NOMO-1 (cell line): ENCODE measurements around the gene NFIC.
A peak's percentile ranks its signal among the peaks of the same experiment; 100 is the strongest.

ENCODE experiments used
- DNase-seq, 2 experiments: peaks; one replicate each; lab custom pipeline; 2025; ENCODE audit not compliant: unreplicated experiment in 2 of 2; lab: John Stamatoyannopoulos, UW

Gene NFIC

DNA sequence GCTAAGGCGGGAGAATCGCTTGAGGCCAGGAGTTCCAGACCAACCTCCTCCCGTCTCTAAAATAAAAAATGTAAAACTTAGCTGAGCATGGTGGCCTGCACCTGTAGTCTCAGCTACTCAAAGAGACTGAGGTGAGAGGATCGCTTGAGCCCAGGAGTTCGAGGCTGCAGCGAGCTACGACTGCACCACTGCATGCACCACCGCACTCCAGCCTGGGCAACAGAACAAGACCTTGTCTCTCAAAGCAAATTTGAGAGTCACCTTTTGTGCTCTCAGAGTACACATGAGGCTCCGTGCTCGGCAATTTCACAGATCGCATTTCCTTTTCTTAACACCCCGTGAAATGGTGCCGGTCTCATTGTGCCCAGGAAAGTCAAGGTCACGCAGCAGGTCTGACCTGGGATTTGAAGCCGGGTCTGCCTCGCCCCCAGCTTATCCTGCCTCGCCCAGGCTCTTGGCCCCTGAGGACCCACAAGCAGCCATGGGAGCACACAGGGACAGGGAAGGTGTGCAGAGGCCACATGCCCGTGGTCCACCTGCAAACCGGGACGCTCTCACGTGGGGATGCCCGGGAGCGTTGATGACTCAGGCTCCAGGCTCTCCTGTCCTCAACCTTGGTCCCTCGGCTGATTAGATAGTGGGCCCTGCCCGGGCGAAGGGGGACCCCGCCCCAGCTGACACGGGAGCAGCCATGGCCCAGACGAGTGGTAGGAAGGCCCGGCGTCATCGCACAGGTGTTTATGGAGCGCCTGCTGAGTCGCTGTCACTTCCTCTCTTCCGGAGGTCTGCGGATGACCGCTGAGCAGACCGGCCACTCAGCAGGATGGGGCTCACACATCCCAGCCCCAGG lies 115.1 kb downstream of the NFIC start:
- DNase-seq: no peak

DNA sequence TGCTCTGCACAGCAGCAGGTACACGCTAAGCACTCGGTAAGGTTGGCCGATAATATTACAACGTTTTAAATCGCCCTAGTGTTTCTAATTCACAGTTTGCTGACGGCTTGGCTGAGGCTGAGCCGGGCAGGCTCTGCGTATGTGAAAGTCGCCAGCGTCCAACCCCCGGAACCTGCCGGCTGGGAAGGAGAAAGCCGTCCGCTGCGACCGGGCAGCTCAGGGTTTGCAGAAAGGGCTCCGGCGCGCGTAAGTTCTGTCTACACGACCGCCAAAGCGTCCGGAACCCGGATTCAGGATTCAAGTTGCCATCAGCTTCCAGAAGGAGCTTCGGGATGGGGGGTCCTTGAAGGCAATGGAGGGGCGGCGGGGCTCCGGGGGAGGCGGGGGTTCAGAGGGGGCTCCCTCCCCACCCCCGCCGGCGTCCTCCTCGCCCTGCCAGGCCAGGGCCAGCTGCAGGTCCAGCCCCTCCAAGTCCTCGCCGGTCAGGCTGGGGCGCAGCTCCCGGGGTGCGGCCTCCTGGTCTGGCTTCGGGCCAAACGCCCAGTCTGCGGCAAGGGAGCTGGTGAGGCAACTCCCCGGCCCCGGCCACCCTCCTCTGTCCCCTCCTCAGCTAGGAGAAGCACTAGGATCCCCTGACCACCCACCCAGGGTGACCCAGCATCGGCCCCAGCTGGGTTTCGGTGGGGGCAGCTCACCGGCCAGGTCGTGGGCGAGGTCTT lies 116.3 kb downstream of the NFIC start:
- no peak for DNase-seq

DNA sequence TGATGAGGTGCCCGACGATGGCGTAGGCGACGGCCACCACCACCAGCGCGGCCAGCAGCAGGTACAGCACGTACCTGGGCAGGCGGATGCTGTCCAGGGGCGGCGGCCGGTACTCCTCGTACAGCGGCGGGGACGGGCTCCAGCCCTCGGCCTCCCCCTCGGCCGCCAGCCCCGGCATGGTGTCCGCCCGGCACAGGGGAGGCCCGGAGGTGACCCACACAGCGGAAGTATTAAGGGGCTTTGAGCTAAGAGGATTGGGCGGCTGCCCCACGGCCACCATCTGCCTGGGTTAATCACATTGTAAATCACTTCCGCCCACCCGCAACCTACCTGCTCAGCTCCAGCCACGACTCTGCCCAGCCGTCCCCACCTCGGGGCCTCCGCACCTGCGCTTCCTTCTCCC lies 116.8 kb downstream of the NFIC start, which contains the start of gene SMIM44:
TSS of gene SMIM44 (minus strand) at position 216 of the 403 bp plus-strand sequence. CDS start at position 178, 38 bp downstream.
- DNase-seq: no peak

DNA sequence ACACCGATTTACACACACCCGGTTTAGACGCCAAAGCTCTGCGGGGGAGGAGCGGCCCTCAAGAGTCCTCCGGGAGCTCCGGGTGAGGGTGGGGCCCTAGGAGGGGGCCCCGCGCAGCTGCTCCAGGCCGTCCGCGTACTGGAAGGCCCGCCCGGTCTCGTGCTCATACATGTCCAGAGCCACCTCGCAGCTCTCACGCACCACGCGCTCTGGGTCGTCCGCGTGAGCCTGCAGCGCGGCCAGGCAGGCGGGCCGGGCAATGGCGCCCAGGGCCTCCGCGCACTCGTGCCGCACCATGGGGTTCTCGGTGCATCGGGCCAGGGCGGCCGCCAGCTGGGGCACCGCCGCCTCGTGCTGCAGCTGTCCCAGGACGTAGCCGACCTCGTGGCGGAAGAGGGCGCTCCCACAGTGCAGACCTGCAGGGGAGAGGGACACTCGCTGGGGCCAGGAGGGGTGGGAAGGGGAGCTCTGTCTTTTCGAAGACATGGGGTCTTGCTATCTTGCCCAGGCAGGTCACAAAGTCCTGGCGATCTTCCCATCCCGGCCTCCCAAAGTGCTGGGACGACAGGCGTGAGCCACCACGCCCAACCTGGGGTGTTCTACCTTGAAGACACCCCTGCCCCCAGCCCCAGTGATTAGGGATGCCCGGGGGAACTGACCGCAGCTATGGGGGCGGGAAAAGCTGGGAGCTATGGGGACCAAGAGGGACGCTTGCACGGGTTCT lies 125.2 kb downstream of the NFIC start:
- no peak for DNase-seq

DNA sequence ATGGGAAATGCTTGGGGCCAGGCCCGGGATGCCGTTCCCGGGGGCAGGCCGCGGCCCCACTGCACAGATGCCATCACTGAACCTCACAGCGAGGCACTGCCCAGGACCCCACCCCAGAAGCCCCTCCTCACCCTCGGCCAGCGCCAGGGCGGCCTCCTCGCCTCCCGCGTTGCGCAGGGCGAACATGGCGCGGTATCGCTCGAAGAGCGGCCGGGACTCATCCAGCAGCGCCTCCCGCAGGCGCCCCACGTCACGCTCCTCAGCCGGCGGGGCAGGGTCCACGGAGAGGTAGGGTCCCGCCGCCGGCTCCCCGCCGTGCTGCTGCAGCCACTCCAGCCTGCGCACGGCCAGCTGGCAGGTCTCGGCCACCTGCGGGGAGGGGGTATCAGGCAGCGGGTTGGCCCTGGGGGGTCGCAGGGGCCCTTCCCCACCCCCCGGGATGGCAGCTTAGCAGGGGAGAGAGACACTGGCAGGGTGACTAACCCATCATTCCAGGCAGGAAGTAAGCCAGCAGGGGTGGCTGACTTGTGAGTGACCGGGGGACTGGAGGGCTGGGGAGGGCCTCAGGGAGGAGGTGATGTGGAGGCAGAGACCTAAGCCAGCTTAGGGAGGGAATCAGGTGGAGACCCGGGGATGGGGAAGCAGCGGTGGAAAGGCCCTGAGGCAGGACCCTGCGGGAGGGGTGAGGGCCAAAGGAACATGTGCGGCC lies 125.9 kb downstream of the NFIC start:
- no peak for DNase-seq

DNA sequence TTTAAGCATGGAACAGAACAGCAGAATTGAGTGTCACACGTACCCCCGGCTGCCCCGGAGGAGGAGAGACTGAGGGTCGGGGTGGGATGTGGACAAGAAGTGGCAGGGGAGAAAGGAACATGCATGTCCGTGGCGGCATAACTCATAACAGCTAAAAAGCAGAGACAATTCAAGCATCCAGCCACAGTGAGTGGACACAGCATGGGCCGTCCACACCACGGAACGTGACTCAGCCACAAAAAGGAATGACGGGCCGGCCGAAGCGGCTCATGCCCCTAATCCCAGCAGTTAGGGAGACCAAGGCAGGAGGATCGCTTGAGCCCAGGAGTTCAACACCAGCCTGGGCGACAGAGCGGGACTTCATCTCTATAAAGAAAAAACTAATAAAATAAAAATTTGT lies 126.5 kb downstream of the NFIC start:
- DNase-seq: no peak

DNA sequence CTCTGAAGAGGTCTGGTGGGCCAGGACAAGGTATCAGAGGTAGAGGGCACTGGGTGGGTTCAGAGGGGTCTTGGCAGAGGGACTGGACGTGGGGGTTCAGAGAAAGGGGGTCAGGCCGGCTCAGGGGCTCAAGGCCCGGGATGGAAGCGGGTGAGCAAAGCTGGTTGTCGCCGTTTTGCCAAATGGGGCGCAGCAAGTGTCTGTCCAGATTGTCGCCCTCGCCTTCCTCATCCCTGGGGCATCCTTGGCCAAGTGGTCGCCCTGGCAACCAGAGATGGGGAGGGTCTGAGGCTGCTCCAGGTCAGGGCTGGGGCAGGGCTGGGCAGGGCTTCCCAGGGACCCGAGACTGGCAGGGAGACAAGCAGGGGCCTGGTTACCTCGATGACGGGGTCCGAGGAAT lies 127.3 kb downstream of the NFIC start:
- no peak for DNase-seq

DNA sequence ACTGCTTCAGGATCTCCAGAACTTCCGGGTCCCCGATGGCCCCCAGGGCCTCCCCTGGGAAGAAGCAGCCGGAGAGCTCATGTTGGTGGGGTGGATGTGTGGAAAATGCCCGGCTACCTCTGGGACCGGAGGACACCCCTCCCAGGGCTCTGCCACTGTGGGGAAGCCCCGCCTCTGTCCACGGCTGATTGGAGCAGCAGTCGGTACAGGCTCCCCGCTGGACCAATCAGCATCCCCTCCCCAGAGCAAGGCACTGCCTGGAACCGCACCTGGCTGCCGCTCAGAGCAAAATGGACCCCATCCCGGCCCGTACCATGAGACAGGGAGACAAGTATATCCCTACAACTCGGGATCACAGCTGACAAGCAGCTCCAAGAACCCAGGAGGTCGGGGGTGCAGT lies 127.7 kb downstream of the NFIC start:
- no peak for DNase-seq

DNA sequence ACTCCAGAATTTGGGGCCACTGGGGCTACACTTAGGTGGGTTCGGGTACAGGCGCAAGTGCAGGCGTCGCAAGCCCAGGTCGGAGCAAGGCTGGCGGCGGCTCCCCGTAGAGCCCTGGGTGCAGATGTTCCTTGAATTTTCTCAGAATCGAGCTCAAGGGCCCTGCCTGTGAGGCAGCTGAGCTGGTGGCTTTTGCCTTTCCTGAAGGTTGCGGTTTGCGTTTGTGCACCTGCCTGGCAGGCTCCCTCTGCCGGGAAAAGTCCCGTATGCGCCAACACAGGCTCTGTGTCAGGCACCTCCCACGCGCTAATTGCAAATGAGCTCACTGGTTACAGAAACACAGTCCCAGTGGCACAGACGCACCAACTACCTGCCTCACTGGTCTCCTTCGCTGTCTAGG lies 128.2 kb downstream of the NFIC start:
- no peak for DNase-seq

DNA sequence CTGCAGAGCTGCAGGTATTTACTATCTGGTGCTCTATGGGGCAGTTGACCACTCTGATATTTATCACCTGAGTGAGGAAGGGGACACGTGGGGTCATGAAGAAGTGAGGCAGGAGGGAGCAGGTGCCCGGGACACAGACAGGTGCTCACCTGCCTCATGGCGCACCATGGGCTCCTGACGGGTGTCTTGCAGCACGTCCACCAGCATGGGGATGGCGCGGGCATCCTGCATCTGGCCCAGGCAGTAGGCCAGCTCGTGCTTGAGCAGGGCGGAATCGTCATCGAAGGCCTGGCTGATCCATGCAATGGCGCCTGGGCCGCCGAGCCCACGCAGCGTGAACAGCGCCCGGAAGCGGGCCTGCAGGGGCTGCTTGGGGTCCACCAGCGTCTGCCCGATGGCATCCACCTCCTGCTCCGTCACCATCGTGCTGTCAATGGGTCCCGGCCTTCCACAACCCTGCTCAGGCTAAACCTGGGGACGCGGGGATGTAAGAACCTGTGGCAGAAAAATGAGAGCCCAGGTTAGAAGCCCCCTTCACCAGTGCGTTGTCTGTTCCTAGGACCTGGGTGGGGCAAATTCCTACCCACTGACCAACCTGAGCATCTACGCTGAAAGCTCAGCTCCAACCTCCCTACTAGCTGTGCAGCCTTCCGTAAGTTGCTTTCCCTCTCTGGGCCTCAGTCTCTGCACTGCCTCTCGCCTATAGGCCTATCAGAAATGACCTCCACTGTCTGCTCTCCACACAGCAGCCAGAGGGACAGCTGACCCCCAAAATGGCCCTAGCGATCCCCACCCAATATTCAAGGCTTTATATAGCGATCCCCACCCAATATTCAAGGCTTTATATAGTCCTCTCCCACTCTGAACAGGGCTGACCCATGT lies 130.2 kb downstream of the NFIC start:
- no peak for DNase-seq

DNA sequence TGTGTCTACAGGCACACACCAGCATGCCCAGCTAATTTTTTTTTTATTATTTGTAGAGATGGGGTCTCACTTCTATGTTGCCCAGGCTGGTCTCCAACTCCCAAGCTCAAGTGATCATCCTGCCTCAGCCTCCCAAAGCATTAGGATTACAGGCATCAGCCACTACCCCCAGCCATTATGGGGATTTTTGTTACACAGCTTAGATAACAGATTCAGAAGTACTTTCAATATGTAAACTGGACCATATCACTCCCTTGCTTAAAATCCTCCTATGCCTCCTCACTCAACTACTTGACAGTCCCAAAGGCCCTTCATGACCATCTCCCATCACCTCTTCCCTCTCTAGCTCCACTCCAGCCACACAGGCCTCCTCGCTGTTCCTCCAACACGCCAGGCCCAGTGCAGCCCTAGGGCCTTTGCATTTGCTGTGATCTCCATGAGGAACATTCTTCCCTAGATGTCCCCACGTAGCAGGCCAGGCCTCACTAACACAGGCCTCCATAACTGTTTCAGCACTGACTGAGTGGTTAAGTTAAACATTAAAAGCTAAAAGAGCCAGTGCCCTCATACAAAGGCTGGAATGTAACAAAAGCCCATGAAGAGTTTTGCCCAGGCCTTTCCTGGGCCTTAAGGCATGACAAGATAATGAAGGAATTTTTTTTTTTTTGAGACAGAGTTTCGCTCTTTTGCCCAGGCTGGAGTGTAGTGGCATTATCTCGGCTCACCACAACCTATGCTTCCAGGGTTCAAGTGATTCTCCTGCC lies 131.6 kb downstream of the NFIC start:
- DNase-seq: no peak

DNA sequence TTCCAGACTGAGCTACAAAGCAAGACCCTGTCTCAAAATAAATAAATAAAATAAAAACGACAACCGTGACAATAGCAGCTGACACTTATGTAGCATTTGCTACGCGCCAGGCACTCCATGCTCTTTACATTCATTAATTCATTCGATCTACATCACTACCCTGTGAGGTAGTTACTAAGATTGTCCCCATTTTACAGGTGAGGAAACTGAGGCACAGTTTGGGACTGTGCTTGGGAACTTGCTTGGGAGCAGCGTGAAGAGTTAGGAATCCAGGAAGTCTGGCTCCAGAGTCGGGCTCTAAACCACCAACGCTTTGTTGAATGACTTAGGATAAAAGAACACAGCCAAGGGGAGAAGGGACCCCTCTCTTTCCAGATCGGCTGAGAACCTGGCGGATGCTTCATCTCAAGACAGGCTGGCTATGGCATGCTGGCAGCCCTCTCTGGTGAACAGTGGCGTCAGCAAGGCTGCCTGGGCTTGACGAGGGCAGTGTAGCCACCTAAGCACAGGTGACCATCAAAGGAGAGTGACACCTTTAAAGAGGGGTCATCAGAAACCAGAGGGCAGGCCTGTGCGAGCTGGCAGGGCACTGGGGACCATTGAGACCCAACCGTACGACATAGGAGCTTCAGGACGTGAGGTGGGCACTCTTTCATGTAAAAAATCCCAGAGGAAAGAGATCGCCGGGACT lies 133.5 kb downstream of the NFIC start:
- DNase-seq: no peak

DNA sequence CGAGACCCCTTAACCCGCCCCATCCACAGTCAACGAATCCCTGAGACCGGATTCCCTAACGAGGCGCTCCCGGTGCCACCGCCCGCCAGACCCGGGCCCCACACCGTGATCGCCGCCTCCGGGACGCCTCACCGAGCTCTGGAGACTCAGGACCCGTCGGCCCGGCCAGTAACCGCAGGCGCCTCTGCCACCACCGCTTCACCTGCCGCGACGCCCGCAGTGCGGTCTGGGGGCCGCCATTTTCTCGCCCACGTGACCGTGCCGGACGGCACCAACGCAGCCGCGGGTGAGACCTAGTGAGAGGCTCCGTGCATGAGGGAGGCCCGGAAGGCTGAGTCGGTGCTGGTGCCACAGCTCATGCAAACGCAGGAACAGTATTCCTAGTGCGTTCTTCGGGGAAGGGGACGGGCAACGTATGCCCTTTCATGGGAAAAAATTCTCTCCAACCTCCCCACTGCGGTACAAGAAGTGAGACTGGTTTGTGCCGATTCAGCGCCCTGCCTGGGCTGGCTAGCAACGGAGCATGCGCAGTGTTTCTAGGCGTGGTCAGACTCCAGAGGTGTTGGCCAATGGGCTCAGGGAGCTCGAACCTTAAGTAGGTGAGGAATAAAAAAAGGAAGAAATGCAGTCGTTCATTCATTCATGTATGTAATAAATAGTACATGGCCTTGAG lies 134.2 kb downstream of the NFIC start, which contains the start of gene DOHH:
TSS of gene DOHH (minus strand) at position 246 of the 673 bp plus-strand sequence. CDS start 3,860 bp downstream, outside the sequence.
- DNase-seq: peak; percentile 96 to 97

DNA sequence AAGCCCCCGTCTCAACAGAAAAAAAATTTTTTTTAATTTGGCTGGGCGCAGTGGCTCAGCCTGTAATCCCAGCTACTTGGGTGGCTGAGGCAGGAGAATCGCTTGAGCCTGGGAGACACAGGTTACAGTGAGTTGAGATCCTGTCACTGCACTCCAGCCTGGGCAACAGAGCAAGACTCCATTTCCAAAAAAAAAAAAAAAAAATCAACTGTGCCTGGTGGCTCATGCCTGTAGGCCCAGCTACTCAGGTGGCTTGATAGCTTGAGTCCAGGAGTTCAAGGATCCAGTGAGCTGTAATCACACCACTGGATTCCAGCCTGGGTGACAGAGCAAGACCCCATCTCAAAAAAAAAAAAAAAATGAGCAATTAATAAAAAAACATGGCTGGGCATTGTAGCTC lies 135.4 kb downstream of the NFIC start:
- no peak for DNase-seq

DNA sequence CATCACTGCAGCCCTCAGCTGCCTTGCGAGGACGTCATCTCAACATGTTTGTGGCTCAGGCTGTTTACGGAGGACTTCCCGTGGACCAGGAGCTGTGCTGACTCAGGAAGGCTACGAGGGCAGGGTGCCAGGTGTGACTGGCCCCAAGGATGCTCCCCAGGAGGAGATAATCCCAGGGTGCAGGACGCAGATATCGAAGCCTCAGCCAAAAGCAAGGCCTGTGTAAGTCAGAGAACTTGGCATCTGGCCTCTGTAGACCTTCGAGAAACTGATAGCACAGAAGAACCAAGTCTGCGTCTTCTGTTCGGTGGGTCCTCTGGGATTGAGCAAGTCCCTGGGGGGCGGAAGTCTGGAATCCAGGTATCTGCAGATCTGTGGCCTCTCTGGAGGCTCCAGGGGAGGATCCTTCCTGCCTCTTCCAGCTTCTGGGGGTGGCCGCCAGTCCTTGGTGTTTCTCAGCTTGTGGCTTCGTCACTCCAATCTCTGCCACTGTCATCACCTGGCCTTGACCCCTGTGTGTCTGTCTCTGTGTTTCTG lies 136.7 kb downstream of the NFIC start:
- DNase-seq: no peak

DNA sequence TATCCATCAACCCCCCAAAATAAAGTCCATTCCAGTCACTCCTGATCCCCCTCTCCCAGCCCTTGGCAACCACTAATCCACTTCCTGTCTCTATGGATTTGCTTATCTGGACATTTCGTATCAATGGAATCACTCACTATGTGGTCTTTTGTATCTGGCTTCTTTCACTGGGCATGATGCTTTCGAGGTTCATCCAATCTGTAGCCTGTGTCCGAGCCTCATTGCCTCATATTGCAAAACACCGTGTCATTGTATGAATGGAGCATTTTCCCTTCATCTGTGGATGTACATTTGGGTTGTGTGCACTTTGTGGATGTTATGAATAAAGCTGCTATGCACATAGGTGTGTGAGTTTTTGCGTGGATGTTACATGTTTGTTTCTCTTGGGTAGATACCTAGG lies 138.4 kb downstream of the NFIC start:
- peak in 1 of 2 experiments; percentile 3 for DNase-seq

DNA sequence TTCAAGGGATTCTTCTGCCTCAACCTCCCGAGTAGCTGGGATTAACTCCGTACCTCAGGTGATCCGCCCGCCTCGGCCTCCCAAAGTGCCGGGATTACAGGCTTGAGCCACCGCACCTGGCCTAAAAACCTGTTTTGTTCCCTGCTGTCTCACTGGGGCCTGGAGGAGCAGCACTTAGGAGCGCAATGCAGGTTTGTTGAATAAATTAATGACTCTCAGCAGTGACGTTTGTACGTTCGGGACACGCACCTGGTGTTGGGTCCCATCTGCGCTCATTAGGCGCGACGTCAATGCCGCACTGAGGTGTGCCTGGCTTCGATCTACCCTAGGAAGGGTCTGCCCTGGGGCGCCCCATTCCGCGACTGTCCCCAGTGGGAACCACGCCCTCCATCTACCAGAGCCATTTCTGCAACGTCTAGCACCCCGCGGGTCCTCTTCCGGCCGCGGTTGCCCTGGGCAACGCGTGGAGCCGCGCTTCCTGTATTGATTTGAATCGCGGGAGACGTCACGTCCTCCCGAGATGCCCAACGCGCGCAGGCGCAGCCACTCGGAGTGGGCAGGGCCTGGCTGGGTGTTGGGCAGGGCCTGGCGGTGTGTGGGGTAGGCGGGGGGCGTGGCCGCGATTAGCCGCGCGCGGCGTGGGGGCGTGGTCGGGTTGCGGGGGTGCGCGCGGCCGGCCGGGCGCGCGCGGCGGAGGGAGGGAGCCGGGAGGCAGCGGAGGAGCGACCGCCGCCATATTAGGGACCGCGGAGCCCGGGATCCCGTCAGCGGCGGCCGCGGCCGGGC lies 139.4 kb downstream of the NFIC start, which contains the start of gene FZR1:
TSS of gene FZR1 (plus strand) at position 714 of the 786 bp plus-strand sequence. CDS start 16,679 bp downstream, outside the sequence.
- peak; percentile 94 to 98 for DNase-seq
